ENCODE measurements around the gene GMNC.

DNA sequence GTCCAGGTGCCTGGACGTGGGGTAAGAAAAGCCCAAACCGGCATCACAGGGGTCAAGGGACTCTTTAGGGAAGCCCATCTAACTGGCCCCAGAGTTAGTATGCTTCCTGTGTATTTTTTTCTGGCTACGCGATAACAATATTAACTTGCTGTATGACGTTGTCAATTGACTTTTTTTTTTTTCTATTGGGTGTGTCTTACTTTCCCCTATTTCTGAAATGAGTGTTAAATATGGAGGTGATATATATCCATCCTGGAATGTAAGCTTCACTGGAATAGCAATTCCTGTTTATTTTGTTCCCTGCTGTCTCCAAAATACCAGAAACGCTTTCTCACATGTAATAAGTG, 598 bp upstream of the GMNC start:
- no peak for TF ChIP-seq EGR1 (IDR thresholded peaks at IDR 0.05; ENCODE audit: low read depth in 2 of 2)
- TF ChIP-seq MAX (IDR thresholded peaks at IDR 0.05) = no peak
- TF ChIP-seq, protein P1, sequence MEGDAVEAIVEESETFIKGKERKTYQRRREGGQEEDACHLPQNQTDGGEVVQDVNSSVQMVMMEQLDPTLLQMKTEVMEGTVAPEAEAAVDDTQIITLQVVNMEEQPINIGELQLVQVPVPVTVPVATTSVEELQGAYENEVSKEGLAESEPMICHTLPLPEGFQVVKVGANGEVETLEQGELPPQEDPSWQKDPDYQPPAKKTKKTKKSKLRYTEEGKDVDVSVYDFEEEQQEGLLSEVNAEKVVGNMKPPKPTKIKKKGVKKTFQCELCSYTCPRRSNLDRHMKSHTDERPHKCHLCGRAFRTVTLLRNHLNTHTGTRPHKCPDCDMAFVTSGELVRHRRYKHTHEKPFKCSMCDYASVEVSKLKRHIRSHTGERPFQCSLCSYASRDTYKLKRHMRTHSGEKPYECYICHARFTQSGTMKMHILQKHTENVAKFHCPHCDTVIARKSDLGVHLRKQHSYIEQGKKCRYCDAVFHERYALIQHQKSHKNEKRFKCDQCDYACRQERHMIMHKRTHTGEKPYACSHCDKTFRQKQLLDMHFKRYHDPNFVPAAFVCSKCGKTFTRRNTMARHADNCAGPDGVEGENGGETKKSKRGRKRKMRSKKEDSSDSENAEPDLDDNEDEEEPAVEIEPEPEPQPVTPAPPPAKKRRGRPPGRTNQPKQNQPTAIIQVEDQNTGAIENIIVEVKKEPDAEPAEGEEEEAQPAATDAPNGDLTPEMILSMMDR (IDR thresholded peaks at IDR 0.05; ENCODE audit: low read depth, low read length, missing input control) = no peak
- no peak for TF ChIP-seq REST (IDR thresholded peaks at IDR 0.05)
- no peak for TF ChIP-seq ZBTB33 (IDR thresholded peaks at IDR 0.05)
- TF ChIP-seq JUND (IDR thresholded peaks at IDR 0.05) = no peak
- no peak for TF ChIP-seq HNF4A (conservative IDR thresholded peaks at IDR 0.05)
- TF ChIP-seq GABPA (IDR thresholded peaks at IDR 0.05 in 1 of 2, conservative IDR thresholded peaks at IDR 0.05 in 1 of 2) = no peak
- no peak for TF ChIP-seq RAD21 (IDR thresholded peaks at IDR 0.05)
- TF ChIP-seq YY1 (IDR thresholded peaks at IDR 0.05) = no peak
- no peak for TF ChIP-seq TAF1 (conservative IDR thresholded peaks at IDR 0.05)
- TF ChIP-seq NR2F2 (IDR thresholded peaks at IDR 0.05) = no peak
- TF ChIP-seq RXRA (IDR thresholded peaks at IDR 0.05) = no peak

All from liver (tissue), 3 donors.